ENCODE data around the gene WDR64.

DNA sequence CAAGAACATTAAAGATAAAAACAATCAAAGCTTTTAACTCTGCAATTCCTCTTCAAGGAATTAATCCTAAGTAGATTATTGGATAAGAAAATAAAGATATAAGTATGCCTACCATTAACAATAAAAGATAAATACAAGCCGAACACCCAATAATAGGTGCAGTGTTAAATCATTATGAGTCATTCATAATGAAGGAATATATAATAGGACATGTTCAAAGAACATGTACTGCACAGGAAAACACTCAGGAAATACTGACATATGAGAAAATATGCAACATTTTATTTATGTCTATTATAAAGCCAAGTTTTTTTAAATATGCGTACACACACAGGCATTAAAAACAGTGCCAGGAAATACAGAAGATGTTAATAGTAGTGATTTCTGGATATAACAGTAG is 184.9 kb downstream of the WDR64 start:
- TF ChIP-seq CTCF (IDR thresholded peaks at IDR 0.05; ENCODE audit: extremely low read depth in 1 of 2, insufficient read depth in 1 of 2, low read depth in 1 of 2, low read length in 2 of 2) = no peak
- TF ChIP-seq EZH2 (IDR thresholded peaks at IDR 0.05; ENCODE audit: borderline replicate concordance, low read depth, low read length, severe bottlenecking) = no peak
- no peak for TF ChIP-seq POLR2A (IDR thresholded peaks at IDR 0.05; ENCODE audit: low read depth, low read length)

Measured in endothelial cell of umbilical vein (primary cell).